Endothelial cell of umbilical vein (primary cell): ENCODE data around the gene TUBGCP3. TPM values are rescaled to one million over a fixed set of nuclear protein-coding genes. Genes with fewer than 3 reads are reported as not detected.
"Not testable (repeated sequence)": the region's sequence is repeated elsewhere in the genome, so short reads cannot be mapped to it uniquely, and the experiment has no call there.

Source experiments
- BruUV-seq: library from RNA; stranded (reverse); fragments of 400-500 nt; replicated peaks from 2 replicates; lab custom pipeline; 2021; lab: Mats Ljungman, UMichigan
- CTCF ChIA-PET: fragments of 300-600, 350-600 bp; sonication (Branson Sonifier 250); formaldehyde crosslinking; loops from one replicate; lab custom pipeline; 2021; ENCODE audit warnings: antibody characterized with exemption, inconsistent platforms; lab: Charles Lee
- POLR2A ChIA-PET: fragments of 300-600, 350-600 bp; sonication (Branson Sonifier 250); formaldehyde crosslinking; loops from one replicate; lab custom pipeline; 2021; ENCODE audit warnings: antibody characterized with exemption, inconsistent platforms; lab: Charles Lee
- DNase-seq: peaks from one replicate; pipeline ENCODE4 v3.0.0-alpha.2; 2011; ENCODE audit warnings: low read depth, low spot score
- FAIRE-seq: peaks from 2 replicates; lab custom pipeline; 2011; peaks lifted over from hg19 to GRCh38; lab: Jason Lieb, UNC
- H2AFZ ChIP-seq: 2 replicates; pipeline ENCODE4 v1.6.0; 2012; ENCODE audit warnings: low read depth, low read length, control low read depth, inconsistent platforms
- H3K27ac ChIP-seq: 2 replicates; pipeline ENCODE4 v1.5.1; 2011; ENCODE audit warnings: low read depth, mild to moderate bottlenecking, control low read depth, low read length, moderate library complexity; ENCODE audit not compliant: insufficient read depth
- H3K27me3 ChIP-seq, 2 experiments: 2 replicates each; pipeline versions ENCODE4 v1.6.0 to v1.6.1; 2011; ENCODE audit warnings: low read length in 2 of 2, mixed read lengths in 1 of 2; ENCODE audit not compliant: control insufficient read depth in 2 of 2, insufficient read depth in 2 of 2
- H3K36me3 ChIP-seq, 2 experiments: 2 replicates in 1 of 2; 3 replicates in 1 of 2; pipeline ENCODE4 v1.5.1; 2011; ENCODE audit warnings: low read length in 2 of 2, mild to moderate bottlenecking in 1 of 2, moderate library complexity in 1 of 2; ENCODE audit not compliant: control insufficient read depth in 2 of 2, insufficient read depth in 2 of 2; ENCODE audit errors: extremely low read depth in 1 of 2
- H3K4me1 ChIP-seq: 3 replicates; pipeline ENCODE4 v1.5.1; 2011; ENCODE audit warnings: mild to moderate bottlenecking, low read length; ENCODE audit not compliant: control insufficient read depth, insufficient read depth; ENCODE audit errors: extremely low read depth
- H3K4me2 ChIP-seq: 2 replicates; pipeline ENCODE4 v1.6.1; 2011; ENCODE audit warnings: low read length, control low read depth, mixed read lengths; ENCODE audit not compliant: insufficient read depth
- H3K4me3 ChIP-seq, 3 experiments: fragments of 200-600 bp in 1 of 3; sonication (generic), shearing (Covaris generic) in 1 of 3; replicated peaks in 1 of 3; 2 replicates each; pipeline ENCODE4 v1.5.1; 2011 to 2016; ENCODE audit warnings: control low read depth in 3 of 3, low read length in 3 of 3, mild to moderate bottlenecking in 2 of 3, inconsistent platforms in 1 of 3, low read depth in 1 of 3, moderate library complexity in 1 of 3; ENCODE audit not compliant: insufficient read depth in 1 of 3
- H3K79me2 ChIP-seq: 2 replicates; pipeline ENCODE4 v1.6.0; 2012; ENCODE audit warnings: low read length, inconsistent platforms; ENCODE audit not compliant: control insufficient read depth, insufficient read depth
- H3K9ac ChIP-seq: replicated peaks from 2 replicates; pipeline ENCODE3; 2011; ENCODE audit warnings: low read length, control low read depth; ENCODE audit not compliant: insufficient read depth; ENCODE audit errors: extremely low read depth
- H3K9me1 ChIP-seq: replicated peaks from 3 replicates; pipeline ENCODE4 v1.6.0; 2011; ENCODE audit warnings: mild to moderate bottlenecking, low read length; ENCODE audit not compliant: control insufficient read depth, insufficient read depth; ENCODE audit errors: extremely low read depth
- H3K9me3 ChIP-seq: replicated peaks from 2 replicates; pipeline ENCODE4 v1.5.1; 2012; ENCODE audit warnings: low read length, inconsistent platforms; ENCODE audit not compliant: control insufficient read depth, insufficient read depth
- H4K20me1 ChIP-seq: replicated peaks from 2 replicates; pipeline ENCODE3; 2011; ENCODE audit warnings: mild to moderate bottlenecking, low read length; ENCODE audit not compliant: control insufficient read depth, insufficient read depth; ENCODE audit errors: extremely low read depth
- EZH2 ChIP-seq: IDR thresholded peaks from 2 replicates; pipeline ENCODE4 v1.6.1; 2012; ENCODE audit warnings: borderline replicate concordance, low read depth, mild to moderate bottlenecking, moderate library complexity, low read length, inconsistent platforms; ENCODE audit not compliant: severe bottlenecking
- FOS ChIP-seq: IDR thresholded peaks from 2 replicates; pipeline ENCODE4 v1.6.1; 2011; ENCODE audit warnings: mild to moderate bottlenecking, low read length, moderate library complexity, borderline replicate concordance; ENCODE audit not compliant: insufficient read depth
- GATA2 ChIP-seq: IDR thresholded peaks from 2 replicates; pipeline ENCODE4 v1.7.0; 2011; ENCODE audit warnings: low read depth, mild to moderate bottlenecking, moderate library complexity, mixed read lengths, low read length; ENCODE audit not compliant: insufficient read length, insufficient read depth
- JUN ChIP-seq: IDR thresholded peaks from 2 replicates; pipeline ENCODE4 v1.6.1; 2011; ENCODE audit warnings: borderline replicate concordance, low read depth; ENCODE audit not compliant: insufficient read length, insufficient read depth
- MYC ChIP-seq: IDR thresholded peaks from one replicate; pipeline ENCODE4 v1.6.1; 2011; ENCODE audit warnings: mild to moderate bottlenecking, low read depth, low read length
- POLR2A ChIP-seq: IDR thresholded peaks from 2 replicates; pipeline ENCODE4 v1.6.1; 2012; ENCODE audit warnings: low read depth, mild to moderate bottlenecking, control low read depth, low read length
- POLR2AphosphoS5 ChIP-seq: IDR thresholded peaks from 2 replicates; pipeline ENCODE4 v1.6.1; 2012; ENCODE audit warnings: low read depth, mild to moderate bottlenecking, control low read depth, low read length, moderate library complexity; ENCODE audit not compliant: insufficient read depth
- dilution Hi-C: fragments of 300-500 bp; cut with MboI; formaldehyde crosslinking; loops from one replicate; pipeline ENCODE4 v1.15.0; 2019; ENCODE audit warnings: low sequenced_read_pairs; ENCODE audit not compliant: extremely low pct_ligation_motif_present
- intact Hi-C: fragments of 100-400 bp; cut with micrococcal nuclease; formaldehyde crosslinking; loops from one replicate; pipeline ENCODE4 v1.10.0; 2022
- polyA plus RNA-seq, 4 experiments: library from polyadenylated mRNA; depleted of rRNA in 3 of 4; stranded (reverse) in 3 of 4; unstranded in 1 of 4; fragments of >200 nt; gene quantifications; 2 replicates each; pipeline versions ENCODE4 v1.2.1 to v1.2.3, GENCODE V29; 2011 to 2012; ENCODE audit warnings: missing spikeins in 1 of 4
- total RNA-seq: library from RNA; stranded (reverse); gene quantifications from 2 replicates; pipeline ENCODE4 v1.2.3, GENCODE V29; 2021
- TF ChIP-seq, protein P1 (sequence below): IDR thresholded peaks from 2 replicates; pipeline ENCODE4 v1.6.1; 2011; ENCODE audit not compliant: insufficient read depth, insufficient read length
- TF ChIP-seq, protein P2 (sequence below), 2 donors: IDR thresholded peaks; 1 replicate in 1 of 2; 2 replicates in 1 of 2; pipeline ENCODE4 v1.5.1; 2011; ENCODE audit warnings: low read length in 2 of 2, mild to moderate bottlenecking in 2 of 2, moderate library complexity in 2 of 2, control low read depth in 1 of 2, inconsistent platforms in 1 of 2, low read depth in 1 of 2; ENCODE audit not compliant: insufficient read depth in 1 of 2; ENCODE audit errors: extremely low read depth in 1 of 2

TUBGCP3 gene
- total and polyA plus RNA-seq, 2 donors (not counting 3 experiments of a cell fraction or from before 2014, with no cell fraction given): 36.4 to 47.7 TPM

DNA sequence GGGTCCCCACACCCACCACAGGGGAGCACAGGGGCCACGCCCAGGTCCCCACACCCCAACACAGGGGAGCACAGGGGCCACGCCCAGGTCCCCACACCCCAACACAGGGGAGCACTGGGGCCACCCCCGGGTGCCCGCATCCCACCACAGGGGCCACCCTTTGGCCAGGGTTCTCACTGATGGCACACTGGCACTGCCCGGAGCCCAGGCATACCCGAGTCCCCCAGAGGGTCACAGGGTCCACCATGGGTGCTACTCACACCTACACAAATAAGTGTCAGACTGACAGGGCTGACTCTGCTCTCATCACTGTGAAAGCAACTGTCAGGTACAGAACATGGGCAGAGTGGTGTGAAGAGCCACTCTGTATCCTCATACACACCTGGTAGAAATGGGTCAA is 98.8 kb downstream of the TUBGCP3 start:
- ChIA-PET POLR2A (no interaction called here), CTCF (no interaction called here)
- Histone ChIP-seq H3K4me1 (no peaks in the 10 kb centered on the region), H3K27ac (no peak overlapping the region), H3K36me3 (peaks cover 2 to 8% of the 10 kb centered on the region in 2 experiments), H3K9ac (no peak overlapping the region), H4K20me1 (no peaks in the 10 kb centered on the region), H3K9me1 (no peaks in the 10 kb centered on the region), H2AFZ (no peak overlapping the region), H3K27me3 (no peaks in the 10 kb centered on the region), H3K9me3 (no peaks in the 10 kb centered on the region), H3K4me2 (no peak overlapping the region), H3K4me3 (no peak overlapping the region), H3K79me2 (no peaks in the 10 kb centered on the region)
- dilution Hi-C loops (no loop called here), intact Hi-C loops (no loop called here)
- DNase-seq (no peak), FAIRE-seq (no peak)
- no TSS peak for BruUV-seq
- TF ChIP-seq POLR2AphosphoS5 (no peak), JUN (no peak), POLR2A (no peak), GATA2 (no peak), EZH2 (no peak), MYC (no peak), FOS (no peak)
- TF ChIP-seq, protein P1, sequence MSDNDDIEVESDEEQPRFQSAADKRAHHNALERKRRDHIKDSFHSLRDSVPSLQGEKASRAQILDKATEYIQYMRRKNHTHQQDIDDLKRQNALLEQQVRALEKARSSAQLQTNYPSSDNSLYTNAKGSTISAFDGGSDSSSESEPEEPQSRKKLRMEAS: no peak
- TF ChIP-seq, protein P2, sequence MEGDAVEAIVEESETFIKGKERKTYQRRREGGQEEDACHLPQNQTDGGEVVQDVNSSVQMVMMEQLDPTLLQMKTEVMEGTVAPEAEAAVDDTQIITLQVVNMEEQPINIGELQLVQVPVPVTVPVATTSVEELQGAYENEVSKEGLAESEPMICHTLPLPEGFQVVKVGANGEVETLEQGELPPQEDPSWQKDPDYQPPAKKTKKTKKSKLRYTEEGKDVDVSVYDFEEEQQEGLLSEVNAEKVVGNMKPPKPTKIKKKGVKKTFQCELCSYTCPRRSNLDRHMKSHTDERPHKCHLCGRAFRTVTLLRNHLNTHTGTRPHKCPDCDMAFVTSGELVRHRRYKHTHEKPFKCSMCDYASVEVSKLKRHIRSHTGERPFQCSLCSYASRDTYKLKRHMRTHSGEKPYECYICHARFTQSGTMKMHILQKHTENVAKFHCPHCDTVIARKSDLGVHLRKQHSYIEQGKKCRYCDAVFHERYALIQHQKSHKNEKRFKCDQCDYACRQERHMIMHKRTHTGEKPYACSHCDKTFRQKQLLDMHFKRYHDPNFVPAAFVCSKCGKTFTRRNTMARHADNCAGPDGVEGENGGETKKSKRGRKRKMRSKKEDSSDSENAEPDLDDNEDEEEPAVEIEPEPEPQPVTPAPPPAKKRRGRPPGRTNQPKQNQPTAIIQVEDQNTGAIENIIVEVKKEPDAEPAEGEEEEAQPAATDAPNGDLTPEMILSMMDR (IDR thresholded peaks at IDR 0.05; ENCODE audit: extremely low read depth in 1 of 2, insufficient read depth in 1 of 2, low read depth in 1 of 2, low read length in 2 of 2): no peak

DNA sequence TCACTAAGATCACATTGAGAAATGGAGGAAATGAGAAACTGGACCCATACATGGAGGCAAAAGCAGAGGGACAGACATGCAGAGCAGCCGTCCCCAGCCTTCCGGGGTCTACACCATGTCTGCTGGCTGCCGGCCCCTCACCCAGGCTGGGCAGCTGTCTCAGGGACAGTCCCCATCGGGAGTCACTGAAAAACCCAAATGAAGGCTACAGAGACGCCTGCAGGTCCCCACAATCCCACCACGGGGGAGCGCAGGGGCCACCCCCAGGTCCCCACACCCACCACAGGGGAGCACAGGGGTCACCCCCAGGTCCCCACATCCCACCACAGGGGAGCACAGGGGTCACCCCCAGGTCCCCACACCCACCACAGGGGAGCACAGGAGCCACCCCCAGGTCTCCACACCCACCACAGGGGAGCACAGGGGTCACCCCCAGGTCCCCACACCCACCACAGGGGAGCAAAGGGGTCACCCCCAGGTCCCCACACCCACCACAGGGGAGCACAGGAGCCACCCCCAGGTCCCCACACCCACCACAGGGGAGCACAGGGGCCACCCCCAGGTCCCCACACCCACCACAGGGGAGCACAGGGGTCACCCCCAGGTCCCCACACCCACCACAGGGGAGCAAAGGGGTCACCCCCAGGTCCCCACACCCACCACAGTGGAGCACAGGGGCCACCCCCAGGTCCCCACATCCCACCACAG is 99.5 kb downstream of the TUBGCP3 start:
- H3K9me1 ChIP-seq, H3K27me3 ChIP-seq, H3K4me1 ChIP-seq, H3K4me3 ChIP-seq, dilution Hi-C loops, H3K4me2 ChIP-seq, H3K36me3 ChIP-seq, H2AFZ ChIP-seq, intact Hi-C loops, H3K9ac ChIP-seq, H3K27ac ChIP-seq, BruUV-seq, DNase-seq, FAIRE-seq, H3K79me2 ChIP-seq, H4K20me1 ChIP-seq, CTCF ChIA-PET, H3K9me3 ChIP-seq, POLR2A ChIA-PET: not testable (repeated sequence)
